Tibial artery (tissue), 4 donors: Measurements from ENCODE around the gene CEBPG.

Source experiments
- DNase-seq, 2 donors: peaks; one replicate each; pipeline ENCODE4 v3.0.0-alpha.2; 2019
- H3K27ac ChIP-seq, 2 donors: fragments of 200-600 bp; sonication (generic) in 1 of 2; 1 replicate in 1 of 2; 2 replicates in 1 of 2; pipeline ENCODE4 v1.5.1; 2018 to 2019; ENCODE audit warnings: mild to moderate bottlenecking in 1 of 2
- H3K27me3 ChIP-seq, 2 donors: fragments of 200-600 bp; sonication (generic) in 1 of 2; one replicate each; pipeline versions ENCODE4 v1.5.1 to v1.6.0; 2016 to 2019
- H3K36me3 ChIP-seq, 3 donors: fragments of 200-600 bp; sonication (generic) in 2 of 3; one replicate each; pipeline ENCODE4 v1.5.1; 2016 to 2019; ENCODE audit warnings: mild to moderate bottlenecking in 2 of 3
- H3K4me1 ChIP-seq, 4 donors: fragments of 200-600 bp; sonication (generic) in 2 of 4; 1 replicate in 3 of 4; 2 replicates in 1 of 4; pipeline ENCODE4 v1.5.1; 2016 to 2019
- H3K4me3 ChIP-seq, 2 donors: fragments of 200-600 bp; sonication (generic) in 1 of 2; 1 replicate in 1 of 2; 2 replicates in 1 of 2; pipeline ENCODE4 v1.5.1; 2018 to 2019; ENCODE audit warnings: mild to moderate bottlenecking in 2 of 2
- H3K9me3 ChIP-seq, 3 donors: fragments of 200-600 bp; sonication (generic) in 1 of 3; one replicate each; pipeline ENCODE4 v1.5.1; 2016 to 2019
- intact Hi-C: fragments of 100-400 bp; cut with DNase I; formaldehyde crosslinking; loops from one replicate; pipeline ENCODE4 v1.15.0; 2023; ENCODE audit warnings: low total_unique reads
- TF ChIP-seq, protein P1 (sequence below), 2 experiments: fragments of 200-600 bp in 1 of 2; fragments of 450-650 bp in 1 of 2; IDR thresholded peaks; one replicate each; pipeline ENCODE4 v1.5.1; 2017 to 2019; ENCODE audit warnings: antibody characterized with exemption in 2 of 2, mild to moderate bottlenecking in 1 of 2, moderate library complexity in 1 of 2

Gene CEBPG

DNA sequence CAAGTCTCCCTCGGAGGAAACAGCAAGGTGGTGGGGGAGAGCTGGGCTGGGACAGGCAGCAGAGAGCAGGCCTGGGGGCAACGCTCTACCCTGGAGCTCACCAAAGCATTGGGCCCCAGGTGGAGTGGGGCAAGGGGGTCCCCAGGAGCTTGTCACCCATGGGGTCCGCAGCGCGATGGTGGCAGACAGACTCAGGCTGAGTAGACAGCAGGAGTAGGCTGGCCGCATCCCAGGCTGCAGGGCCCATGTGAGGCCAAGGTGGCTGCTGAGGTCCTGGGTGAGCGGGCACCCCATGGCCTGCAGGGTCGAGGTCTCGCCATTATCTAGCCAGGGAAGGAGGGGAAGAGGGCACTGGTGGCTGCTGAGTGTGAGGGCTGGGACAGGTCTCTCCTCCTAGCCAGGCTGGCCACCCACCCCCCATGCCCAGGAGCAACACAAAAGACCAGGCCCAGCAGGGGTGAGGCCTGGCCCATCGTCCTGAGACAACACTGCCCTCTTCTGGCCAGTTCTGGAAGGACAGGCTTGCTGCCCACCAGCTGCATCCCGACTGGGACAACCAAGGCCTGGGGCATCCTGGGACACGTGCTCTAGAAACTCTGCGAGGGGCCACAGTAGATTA lies 33.1 kb downstream of the CEBPG start:
- intact Hi-C loops = loop anchor here (2.0 to 10.0 kb wide), 3 partner anchors 102 to 172 kb away; partner anchors contain the start of gene CEBPA
- Histone ChIP-seq H3K36me3 (peaks cover 10 to 32% (median 18%) of the 10 kb centered on the region in 3 donors), H3K4me3 (no peak overlapping the region), H3K4me1 (no peaks in the 10 kb centered on the region), H3K9me3 (no peaks in the 10 kb centered on the region), H3K27me3 (no peaks in the 10 kb centered on the region), H3K27ac (no peak overlapping the region)
- TF ChIP-seq, protein P1, sequence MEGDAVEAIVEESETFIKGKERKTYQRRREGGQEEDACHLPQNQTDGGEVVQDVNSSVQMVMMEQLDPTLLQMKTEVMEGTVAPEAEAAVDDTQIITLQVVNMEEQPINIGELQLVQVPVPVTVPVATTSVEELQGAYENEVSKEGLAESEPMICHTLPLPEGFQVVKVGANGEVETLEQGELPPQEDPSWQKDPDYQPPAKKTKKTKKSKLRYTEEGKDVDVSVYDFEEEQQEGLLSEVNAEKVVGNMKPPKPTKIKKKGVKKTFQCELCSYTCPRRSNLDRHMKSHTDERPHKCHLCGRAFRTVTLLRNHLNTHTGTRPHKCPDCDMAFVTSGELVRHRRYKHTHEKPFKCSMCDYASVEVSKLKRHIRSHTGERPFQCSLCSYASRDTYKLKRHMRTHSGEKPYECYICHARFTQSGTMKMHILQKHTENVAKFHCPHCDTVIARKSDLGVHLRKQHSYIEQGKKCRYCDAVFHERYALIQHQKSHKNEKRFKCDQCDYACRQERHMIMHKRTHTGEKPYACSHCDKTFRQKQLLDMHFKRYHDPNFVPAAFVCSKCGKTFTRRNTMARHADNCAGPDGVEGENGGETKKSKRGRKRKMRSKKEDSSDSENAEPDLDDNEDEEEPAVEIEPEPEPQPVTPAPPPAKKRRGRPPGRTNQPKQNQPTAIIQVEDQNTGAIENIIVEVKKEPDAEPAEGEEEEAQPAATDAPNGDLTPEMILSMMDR (IDR thresholded peaks at IDR 0.05) = peak; percentile 92 to 96
- peak; percentile 67 to 81 for DNase-seq

DNA sequence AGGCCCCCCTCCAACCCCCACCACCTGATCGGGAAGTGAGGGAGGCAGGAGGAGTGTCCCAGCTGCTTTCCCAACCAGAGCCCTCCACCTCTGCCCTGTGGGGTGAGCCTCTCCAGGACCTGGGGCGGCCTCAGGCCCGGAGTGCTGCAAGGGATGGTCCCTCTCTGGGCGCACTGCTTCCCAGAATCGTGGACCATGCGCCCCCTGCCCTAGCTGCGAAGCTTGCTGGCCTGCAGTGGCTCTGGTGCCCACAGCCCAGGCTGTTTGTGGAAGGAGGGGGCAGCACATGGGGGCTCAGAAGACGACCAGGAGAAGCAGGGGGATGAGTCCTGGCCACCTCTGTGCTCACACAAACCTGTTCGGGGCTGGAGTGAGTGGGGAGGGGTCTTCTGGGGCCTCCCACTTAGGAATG lies 33.6 kb downstream of the CEBPG start:
- Histone ChIP-seq H3K4me1 (no peaks in the 10 kb centered on the region), H3K27ac (no peak overlapping the region), H3K27me3 (no peaks in the 10 kb centered on the region), H3K4me3 (no peak overlapping the region), H3K36me3 (peaks cover 10 to 35% (median 18%) of the 10 kb centered on the region in 3 donors), H3K9me3 (no peaks in the 10 kb centered on the region)
- DNase-seq = no peak
- intact Hi-C loops = loop anchor here (2.0 to 10.0 kb wide), 3 partner anchors 102 to 172 kb away; partner anchors contain the start of gene CEBPA
- TF ChIP-seq, protein P1 (IDR thresholded peaks at IDR 0.05) = no peak

DNA sequence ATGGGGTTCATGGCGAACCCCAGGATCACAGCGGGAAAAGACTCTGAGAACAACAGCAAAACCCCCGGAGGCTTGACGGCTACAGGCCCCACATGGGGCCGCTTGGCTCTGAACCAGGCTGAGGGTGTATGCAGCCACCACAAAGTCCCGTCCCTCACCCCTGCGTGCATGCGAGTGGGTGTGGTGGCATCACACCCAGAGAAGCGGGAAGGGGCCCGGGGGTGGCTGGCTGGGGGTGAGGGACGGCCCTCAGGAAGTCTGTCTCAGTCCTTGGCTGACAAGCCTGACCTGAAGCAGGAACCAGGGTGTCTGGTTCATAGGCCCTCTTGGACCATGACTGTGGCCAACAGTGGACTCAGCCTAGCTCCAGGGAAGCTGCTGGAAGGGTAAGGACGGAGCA lies 34.2 kb downstream of the CEBPG start:
- no peaks in the 10 kb centered on the region for H3K4me1 ChIP-seq
- H3K9me3 ChIP-seq = no peaks in the 10 kb centered on the region
- TF ChIP-seq, protein P1 (IDR thresholded peaks at IDR 0.05) = no peak
- H3K27ac ChIP-seq = no peak overlapping the region
- H3K27me3 ChIP-seq = no peaks in the 10 kb centered on the region
- peaks cover 10 to 37% (median 18%) of the 10 kb centered on the region in 3 donors for H3K36me3 ChIP-seq
- intact Hi-C loops = loop anchor here (2.0 to 10.0 kb wide), 3 partner anchors 103 to 173 kb away; partner anchors contain the start of gene CEBPA
- no peak overlapping the region for H3K4me3 ChIP-seq
- DNase-seq = no peak

DNA sequence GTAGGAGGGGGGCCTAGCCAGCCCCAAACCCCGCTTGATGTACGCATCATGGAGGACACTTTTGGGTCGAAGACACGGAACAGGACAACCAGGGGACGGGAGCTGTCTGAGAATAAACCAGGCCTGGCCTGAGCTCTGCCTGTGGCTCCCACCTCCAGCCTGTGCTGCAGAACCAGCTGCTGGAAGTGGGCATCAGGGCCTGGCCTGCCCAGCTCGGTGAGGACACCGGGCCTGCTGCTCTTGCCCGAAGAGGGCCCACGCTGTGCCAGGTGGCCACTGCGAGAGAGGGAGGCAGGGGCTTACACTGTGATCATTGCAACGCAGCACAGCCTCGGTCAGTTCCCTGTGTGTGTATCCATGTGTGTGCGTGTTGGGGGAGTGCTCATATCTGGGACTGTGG lies 34.6 kb downstream of the CEBPG start:
- no peak for DNase-seq
- Histone ChIP-seq H3K4me1 (no peaks in the 10 kb centered on the region), H3K27ac (no peak overlapping the region), H3K27me3 (no peaks in the 10 kb centered on the region), H3K9me3 (no peaks in the 10 kb centered on the region), H3K36me3 (peaks cover 10 to 37% (median 18%) of the 10 kb centered on the region in 3 donors), H3K4me3 (no peak overlapping the region)
- intact Hi-C loops = loop anchor here (10.0 kb wide), 1 partner anchor 103 kb away; the partner anchor contains the start of gene CEBPA
- TF ChIP-seq, protein P1 (IDR thresholded peaks at IDR 0.05) = no peak

DNA sequence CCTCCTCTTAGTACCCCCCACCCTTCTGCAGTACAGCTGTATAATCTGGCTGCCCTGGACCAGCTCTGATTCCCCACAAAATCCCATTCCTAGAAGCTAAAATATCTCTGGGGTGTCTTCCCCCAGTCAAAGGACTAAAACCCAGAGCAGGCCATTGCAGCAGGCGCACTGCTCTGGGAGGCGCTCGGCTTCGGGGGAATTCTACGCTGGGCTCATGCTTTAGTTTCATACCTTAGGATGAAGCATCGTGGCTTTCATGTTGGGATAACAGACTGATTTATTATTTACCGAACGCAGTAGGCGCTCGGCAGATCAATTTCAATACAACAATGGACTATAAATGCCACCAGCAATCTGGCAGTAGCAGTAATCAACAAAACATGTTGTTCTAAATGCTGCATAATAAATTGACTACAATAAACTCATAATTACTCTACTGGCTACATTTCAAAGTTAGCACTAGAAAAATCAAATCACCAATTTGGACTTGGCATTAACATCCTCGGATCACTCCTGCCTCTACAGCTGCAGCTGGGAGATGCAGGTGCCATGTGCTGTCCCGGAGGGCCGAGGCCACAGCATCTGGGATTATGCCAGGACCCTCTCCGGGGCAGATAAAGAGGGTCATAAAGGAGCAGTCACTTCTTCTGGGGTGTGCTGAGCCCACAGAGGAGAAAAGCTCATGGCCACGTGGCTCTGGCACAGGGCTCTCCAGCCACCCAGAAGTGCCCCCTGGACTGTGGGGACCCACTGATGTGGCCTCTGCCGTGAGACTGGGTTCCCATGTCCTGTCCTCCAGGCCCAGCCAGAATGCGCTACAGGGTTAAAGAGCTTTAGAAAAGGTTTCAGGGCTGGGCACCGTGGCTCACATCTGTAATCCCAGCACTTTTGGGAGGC lies 35.3 kb downstream of the CEBPG start:
- TF ChIP-seq, protein P1 (IDR thresholded peaks at IDR 0.05) = no peak
- DNase-seq = no peak
- Histone ChIP-seq H3K4me1 (no peaks in the 10 kb centered on the region), H3K27me3 (no peaks in the 10 kb centered on the region), H3K27ac (no peak overlapping the region), H3K36me3 (peaks cover 10 to 37% (median 18%) of the 10 kb centered on the region in 3 donors), H3K9me3 (no peaks in the 10 kb centered on the region), H3K4me3 (no peak overlapping the region)
- intact Hi-C loops = loop anchor here (10.0 kb wide), 1 partner anchor 104 kb away; the partner anchor contains the start of gene CEBPA
